ENCODE data around the gene CHRM1.
A peak's percentile ranks its signal among the peaks of the same experiment; 100 is the strongest.

Gene CHRM1

GRCh38 chr11:62902932-62903331, 18.2 kb downstream of the CHRM1 start:
- DNase-seq: no peak

GRCh38 chr11:62898027-62898426, 23.1 kb downstream of the CHRM1 start:
- DNase-seq: no peak

GRCh38 chr11:62897311-62897710, 23.9 kb downstream of the CHRM1 start:
- DNase-seq: no peak

GRCh38 chr11:62896049-62896448, 25.1 kb downstream of the CHRM1 start:
- DNase-seq: no peak

GRCh38 chr11:62895501-62895900, 25.7 kb downstream of the CHRM1 start:
- DNase-seq: no peak

GRCh38 chr11:62892077-62892922, 28.9 kb downstream of the CHRM1 start:
- DNase-seq: no peak

GRCh38 chr11:62889484-62890437, 31.4 kb downstream of the CHRM1 start:
- no peak for DNase-seq

- DNase-seq: no peak
Measured at GRCh38 chr11:62889126-62889483, 32.1 kb downstream of the CHRM1 start.

- DNase-seq: no peak
Measured at GRCh38 chr11:62888406-62888805, 32.8 kb downstream of the CHRM1 start.

GRCh38 chr11:62885137-62885750, 35.9 kb downstream of the CHRM1 start:
- DNase-seq: no peak

GRCh38 chr11:62883673-62884072, 37.5 kb downstream of the CHRM1 start:
- no peak for DNase-seq

- DNase-seq: no peak
Measured at GRCh38 chr11:62882788-62883501, 38.2 kb downstream of the CHRM1 start.

- DNase-seq: no peak
Measured at GRCh38 chr11:62882431-62882749, 38.8 kb downstream of the CHRM1 start.

GRCh38 chr11:62881579-62882430, 39.4 kb downstream of the CHRM1 start:
- DNase-seq: peak; percentile 93

- peak; percentile 81 for DNase-seq
Measured at GRCh38 chr11:62880803-62881578, 40.2 kb downstream of the CHRM1 start, which contains the start of gene SLC3A2. Gene SLC3A2 (plus strand): TSS chr11:62880896. CDS start chr11:62881024, 128 bp downstream.

GRCh38 chr11:62880231-62880802, 40.8 kb downstream of the CHRM1 start:
- DNase-seq: no peak

GRCh38 chr11:62879235-62879978, 41.8 kb downstream of the CHRM1 start:
- no peak for DNase-seq

GRCh38 chr11:62876712-62877111, 44.5 kb downstream of the CHRM1 start:
- DNase-seq: no peak

GRCh38 chr11:62875698-62876478, 45.3 kb downstream of the CHRM1 start:
- no peak for DNase-seq
